ENCODE measurements around the gene DHX32.

The DHX32 gene

DNA sequence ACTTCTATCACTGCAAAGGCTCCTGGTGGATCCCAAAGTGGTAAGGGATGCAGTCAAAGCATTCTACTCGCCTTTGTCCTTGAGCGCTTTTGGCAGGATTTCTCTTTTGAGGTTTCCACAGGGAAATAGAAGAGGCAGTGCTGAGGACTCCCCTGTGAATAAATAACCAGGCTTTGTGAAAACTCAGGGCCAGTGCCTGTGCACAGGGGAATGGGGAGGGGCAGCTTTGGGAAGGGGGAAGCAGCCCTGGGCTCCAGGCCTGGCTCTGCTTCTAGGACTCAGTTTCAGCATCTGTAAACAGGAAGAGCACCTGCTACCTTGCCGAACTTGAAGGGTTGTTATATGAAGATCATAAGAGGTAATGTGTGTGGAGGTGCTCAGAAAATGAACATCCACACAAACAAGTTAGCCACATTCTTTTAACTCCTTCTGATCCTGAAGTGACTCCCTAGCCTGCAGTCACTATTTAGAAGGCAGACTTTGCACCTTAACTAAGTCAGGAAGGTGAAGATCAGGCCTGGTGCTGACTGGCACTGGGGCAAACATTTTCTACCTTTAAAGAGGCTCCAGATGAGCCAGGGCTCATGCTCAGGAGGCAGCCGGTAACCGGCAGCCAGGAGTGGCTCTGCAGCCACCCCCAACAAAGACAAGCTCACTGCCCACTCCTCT, 83.0 kb downstream of the DHX32 start:
- no peak overlapping the region for H3K4me3 ChIP-seq (ENCODE audit: low read length)
- H3K4me1 ChIP-seq (ENCODE audit: insufficient read depth, low read length): no peaks in the 10 kb centered on the region
- H3K27me3 ChIP-seq (ENCODE audit: insufficient read depth, low read length): no peaks in the 10 kb centered on the region
- H3K9me3 ChIP-seq (ENCODE audit: insufficient read depth, low read depth, low read length): no peaks in the 10 kb centered on the region
- WGBS: 67% methylated on average over 4 of the region's 5 CpGs
- no peak overlapping the region for H3K9ac ChIP-seq (ENCODE audit: low read depth, low read length)
- H3K27ac ChIP-seq (ENCODE audit: low read depth, low read length): no peak overlapping the region
- peaks cover 64% of the 10 kb centered on the region for H3K36me3 ChIP-seq (ENCODE audit: insufficient read depth, low read length)

DNA sequence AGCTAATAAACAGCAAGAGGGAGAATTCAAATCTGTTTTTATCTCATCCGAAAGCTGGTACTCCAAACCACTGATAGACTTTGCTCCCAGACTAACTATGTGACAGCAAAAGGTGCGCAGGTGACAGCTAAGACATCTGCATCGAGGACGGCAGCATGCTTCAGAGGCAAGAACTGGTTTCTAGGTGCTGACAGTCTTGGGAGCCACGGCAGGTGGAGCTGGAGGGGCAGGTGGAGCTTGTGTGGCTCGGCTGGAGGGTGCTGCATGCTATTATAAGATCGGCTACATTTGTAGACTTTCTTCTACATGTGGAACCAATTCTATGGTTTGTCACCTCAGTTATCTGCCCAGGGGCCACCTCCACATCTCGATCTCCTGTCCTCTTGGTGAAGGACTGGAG, 83.7 kb downstream of the DHX32 start:
- no peak overlapping the region for H3K9ac ChIP-seq (ENCODE audit: low read depth, low read length)
- no peak overlapping the region for H3K27ac ChIP-seq (ENCODE audit: low read depth, low read length)
- no peaks in the 10 kb centered on the region for H3K27me3 ChIP-seq (ENCODE audit: insufficient read depth, low read length)
- H3K4me3 ChIP-seq (ENCODE audit: low read length): no peak overlapping the region
- 94% methylated on average over 8 of the region's 8 CpGs for WGBS
- no peaks in the 10 kb centered on the region for H3K4me1 ChIP-seq (ENCODE audit: insufficient read depth, low read length)
- peaks cover 62% of the 10 kb centered on the region for H3K36me3 ChIP-seq (ENCODE audit: insufficient read depth, low read length)
- no peaks in the 10 kb centered on the region for H3K9me3 ChIP-seq (ENCODE audit: insufficient read depth, low read depth, low read length)

DNA sequence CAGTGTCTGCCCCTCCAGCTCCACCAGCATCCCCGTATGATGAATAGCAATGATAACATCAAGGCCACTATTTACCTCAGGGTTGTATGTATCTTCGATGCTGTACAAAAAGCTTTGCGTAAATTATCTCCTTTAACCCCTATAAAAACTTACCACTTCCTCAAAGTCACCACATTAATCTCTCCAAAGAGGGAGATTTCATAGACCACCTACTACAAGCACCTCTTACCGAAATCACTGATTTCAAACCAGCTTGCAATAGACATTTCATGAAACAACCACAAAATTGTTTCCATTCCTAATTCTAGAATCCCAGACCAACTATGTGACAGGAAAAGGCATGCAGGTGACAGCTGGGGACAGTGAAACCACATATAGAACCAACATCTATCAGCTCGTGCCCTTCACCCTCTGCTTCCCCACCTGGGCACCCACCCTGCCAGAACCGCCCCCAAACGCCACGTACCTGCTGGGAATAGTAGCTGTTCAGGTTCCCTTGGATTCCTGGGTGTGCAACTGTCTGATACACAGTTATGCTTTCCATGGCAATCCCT, 85.4 kb downstream of the DHX32 start:
- H3K27me3 ChIP-seq (ENCODE audit: insufficient read depth, low read length): no peaks in the 10 kb centered on the region

DNA sequence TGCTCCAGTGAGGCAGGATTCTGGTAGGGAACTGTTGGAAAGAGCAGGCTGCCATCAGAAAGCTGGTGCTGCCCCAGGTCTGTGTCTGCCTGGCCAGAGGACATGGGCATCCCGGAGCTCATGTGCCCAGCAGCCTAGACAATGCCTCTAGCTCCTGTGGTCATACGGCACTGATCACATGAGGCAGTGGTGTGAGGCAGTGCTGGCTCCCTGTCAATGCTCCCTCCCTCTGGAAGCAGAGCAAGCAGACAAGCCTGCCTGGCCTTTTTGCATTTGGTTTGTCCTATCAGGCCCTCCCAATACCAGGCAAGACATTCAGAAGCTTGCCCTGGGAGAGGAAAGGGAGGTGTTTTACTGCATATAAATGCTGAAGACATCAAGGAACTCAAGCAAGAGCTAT, 86.0 kb downstream of the DHX32 start:
- peaks cover 57% of the 10 kb centered on the region for H3K36me3 ChIP-seq (ENCODE audit: insufficient read depth, low read length)
- no peaks in the 10 kb centered on the region for H3K27me3 ChIP-seq (ENCODE audit: insufficient read depth, low read length)
- H3K4me1 ChIP-seq (ENCODE audit: insufficient read depth, low read length): no peaks in the 10 kb centered on the region
- 97% methylated on average over 2 of the region's 2 CpGs for WGBS
- H3K4me3 ChIP-seq (ENCODE audit: low read length): no peak overlapping the region
- H3K9ac ChIP-seq (ENCODE audit: low read depth, low read length): no peak overlapping the region
- H3K9me3 ChIP-seq (ENCODE audit: insufficient read depth, low read depth, low read length): no peaks in the 10 kb centered on the region
- no peak overlapping the region for H3K27ac ChIP-seq (ENCODE audit: low read depth, low read length)

More for the DNA sequence above, 85.4 kb downstream of the DHX32 start:
- H3K4me1 ChIP-seq (ENCODE audit: insufficient read depth, low read length): no peaks in the 10 kb centered on the region
- H3K27ac ChIP-seq (ENCODE audit: low read depth, low read length): no peak overlapping the region
- no peak overlapping the region for H3K9ac ChIP-seq (ENCODE audit: low read depth, low read length)
- H3K4me3 ChIP-seq (ENCODE audit: low read length): no peak overlapping the region
- peaks cover 57% of the 10 kb centered on the region for H3K36me3 ChIP-seq (ENCODE audit: insufficient read depth, low read length)
- 84% methylated on average over 8 of the region's 8 CpGs for WGBS
- H3K9me3 ChIP-seq (ENCODE audit: insufficient read depth, low read depth, low read length): no peaks in the 10 kb centered on the region

DNA sequence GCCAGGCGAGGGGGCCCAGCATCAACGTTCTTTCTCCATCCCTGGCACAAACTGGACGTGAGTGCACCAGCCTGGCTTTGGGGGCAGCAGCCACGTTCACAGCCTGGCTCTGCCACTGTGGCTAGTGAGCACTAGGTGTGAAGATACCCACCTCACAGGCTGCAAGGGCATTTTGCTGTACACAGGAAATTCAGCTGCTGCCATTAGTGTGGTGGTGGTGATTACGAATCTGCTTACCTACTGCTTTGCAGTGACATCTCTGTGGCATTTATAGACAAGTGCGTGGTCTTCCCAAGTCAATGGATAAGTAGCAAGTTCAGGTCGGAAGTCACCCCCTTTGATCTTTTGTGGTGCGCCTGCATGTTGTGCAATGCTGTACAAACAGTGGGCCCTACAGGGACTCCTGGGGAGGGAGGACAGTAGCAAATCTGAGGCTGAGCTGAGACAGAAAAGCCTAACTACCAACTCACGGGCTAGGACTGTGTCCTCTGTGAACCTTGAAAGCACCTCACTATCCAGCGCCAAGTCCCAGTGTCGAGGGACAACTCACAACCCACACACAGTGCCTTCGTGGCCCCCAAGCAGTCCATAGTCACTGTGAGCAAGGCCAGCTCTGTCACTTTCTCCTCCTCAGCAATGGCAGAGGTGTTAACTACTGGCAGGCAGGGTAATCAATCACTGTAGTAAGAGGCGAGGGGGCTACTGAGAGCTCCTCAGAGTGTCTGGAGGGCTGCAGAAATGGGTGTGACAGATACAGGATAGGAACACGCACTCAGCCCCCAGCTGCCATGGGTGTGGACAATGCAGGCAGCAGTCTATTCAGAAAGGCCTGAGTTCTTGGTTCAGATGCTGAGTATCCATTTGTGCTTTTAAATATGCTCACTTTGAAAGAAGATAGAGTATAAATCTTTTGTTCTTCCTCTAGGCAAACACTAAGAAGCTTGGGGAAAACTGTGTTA, 88.5 kb downstream of the DHX32 start:
- WGBS: 94% methylated on average over 14 of the region's 14 CpGs
- Histone ChIP-seq H3K9ac (ENCODE audit: low read depth, low read length) (no peak overlapping the region), H3K4me1 (ENCODE audit: insufficient read depth, low read length) (no peaks in the 10 kb centered on the region), H3K4me3 (ENCODE audit: low read length) (no peak overlapping the region), H3K9me3 (ENCODE audit: insufficient read depth, low read depth, low read length) (no peaks in the 10 kb centered on the region), H3K27ac (ENCODE audit: low read depth, low read length) (no peak overlapping the region), H3K36me3 (ENCODE audit: insufficient read depth, low read length) (peaks cover 52% of the 10 kb centered on the region), H3K27me3 (ENCODE audit: insufficient read depth, low read length) (no peaks in the 10 kb centered on the region)

DNA sequence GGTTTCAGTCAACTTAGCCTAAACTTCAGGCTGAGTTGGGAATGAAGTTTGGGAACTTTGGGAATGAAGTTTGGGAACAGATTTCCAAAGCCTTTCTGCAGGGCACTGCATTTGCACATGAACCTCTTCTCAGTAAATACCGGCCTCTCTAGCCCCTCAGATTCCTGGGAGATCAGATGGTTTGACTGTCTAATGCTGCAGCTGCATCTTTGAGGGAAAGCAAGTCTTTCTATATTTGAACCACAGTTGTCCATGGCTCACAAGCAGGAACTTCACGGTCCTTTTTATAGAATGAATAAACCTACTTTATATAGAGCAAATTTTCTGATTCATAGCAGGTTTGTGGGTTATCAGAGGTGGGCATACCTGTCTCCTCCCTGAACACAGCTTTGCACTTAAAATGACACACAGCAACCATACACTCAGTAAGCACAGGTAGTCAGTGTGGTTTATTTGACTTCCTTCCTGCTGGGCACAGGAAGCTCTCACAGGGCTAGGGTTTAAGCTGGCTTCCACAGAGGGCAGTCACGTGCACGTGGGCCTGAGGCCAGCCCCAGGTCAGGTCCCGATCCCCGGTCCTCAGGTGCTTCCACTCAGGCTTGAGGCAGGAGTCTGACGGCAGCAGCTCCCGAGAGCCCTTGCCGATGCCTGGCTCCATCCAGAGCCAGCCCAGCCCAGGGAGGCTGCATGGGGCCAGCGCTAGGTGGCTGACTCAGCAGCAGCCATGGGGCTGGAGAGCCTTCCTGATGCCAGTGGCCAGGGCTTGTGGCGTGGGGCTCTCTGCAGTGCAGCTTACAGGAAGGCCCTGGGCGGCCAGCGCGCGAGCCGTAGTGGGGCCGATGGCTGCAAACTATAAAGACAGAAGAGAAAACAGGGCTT, 92.7 kb downstream of the DHX32 start:
- H3K4me3 ChIP-seq (ENCODE audit: low read length): no peak overlapping the region
- no peak overlapping the region for H3K9ac ChIP-seq (ENCODE audit: low read depth, low read length)
- H3K27me3 ChIP-seq (ENCODE audit: insufficient read depth, low read length): no peaks in the 10 kb centered on the region
- no peaks in the 10 kb centered on the region for H3K4me1 ChIP-seq (ENCODE audit: insufficient read depth, low read length)
- 92% methylated on average over 16 of the region's 17 CpGs for WGBS
- no peak overlapping the region for H3K27ac ChIP-seq (ENCODE audit: low read depth, low read length)
- H3K9me3 ChIP-seq (ENCODE audit: insufficient read depth, low read depth, low read length): no peaks in the 10 kb centered on the region
- H3K36me3 ChIP-seq (ENCODE audit: insufficient read depth, low read length): peaks cover 15% of the 10 kb centered on the region
